ENCODE measurements around the gene FOXL1.

Gene FOXL1

GRCh38 chr16:86550281-86550680 is 28.1 kb upstream of the FOXL1 start:
- Histone ChIP-seq H3K18ac (ENCODE audit: low read length) (no peak overlapping the region), H3K27ac (ENCODE audit: low read depth, low read length) (no peak overlapping the region), H2AK5ac (ENCODE audit: low read length) (no peak overlapping the region), H4K5ac (ENCODE audit: low read length) (no peak overlapping the region), H3K4me3 (ENCODE audit: low read length) (no peak overlapping the region), H2BK15ac (replicated peaks; ENCODE audit: low read depth) (no peak overlapping the region), H3K23ac (ENCODE audit: low read length) (no peak overlapping the region), H2BK5ac (ENCODE audit: low read length) (no peak overlapping the region), H3K4me2 (ENCODE audit: low read length) (no peak overlapping the region), H3K79me2 (ENCODE audit: control insufficient read depth, insufficient read depth, low read length) (no peaks in the 10 kb centered on the region), H3K79me1 (ENCODE audit: low read length) (peaks cover 2% of the 10 kb centered on the region), H2BK120ac (ENCODE audit: low read depth, low read length) (no peak overlapping the region), H3K4ac (ENCODE audit: low read depth, low read length) (no peak overlapping the region), H3K36me3 (ENCODE audit: control insufficient read depth, insufficient read depth, low read length) (no peaks in the 10 kb centered on the region), H3K9ac (ENCODE audit: low read length) (no peak overlapping the region), H3K56ac (ENCODE audit: low read length) (no peak overlapping the region), H4K8ac (ENCODE audit: low read depth, low read length) (no peak overlapping the region), H3K4me1 (ENCODE audit: control insufficient read depth, low read depth, low read length) (no peaks in the 10 kb centered on the region), H3K27me3 (ENCODE audit: insufficient read depth, low read length, poor library complexity) (no peaks in the 10 kb centered on the region)
- WGBS (ENCODE audit: extremely low coverage, insufficient coverage, low lambda C conversion rate), result no CpG with 5 or more reads among the region's 5 CpGs
- no peak for DNase-seq

- Histone ChIP-seq H3K18ac (ENCODE audit: low read length) (no peak overlapping the region), H2BK5ac (ENCODE audit: low read length) (no peak overlapping the region), H3K56ac (ENCODE audit: low read length) (no peak overlapping the region), H3K9ac (ENCODE audit: low read length) (no peak overlapping the region), H3K4me1 (ENCODE audit: control insufficient read depth, low read depth, low read length) (no peaks in the 10 kb centered on the region), H4K8ac (ENCODE audit: low read depth, low read length) (no peak overlapping the region), H2BK120ac (ENCODE audit: low read depth, low read length) (no peak overlapping the region), H3K36me3 (ENCODE audit: control insufficient read depth, insufficient read depth, low read length) (no peaks in the 10 kb centered on the region), H3K27me3 (ENCODE audit: insufficient read depth, low read length, poor library complexity) (no peaks in the 10 kb centered on the region), H3K79me1 (ENCODE audit: low read length) (peaks cover 2% of the 10 kb centered on the region), H2AK5ac (ENCODE audit: low read length) (no peak overlapping the region), H3K23ac (ENCODE audit: low read length) (no peak overlapping the region), H2BK15ac (replicated peaks; ENCODE audit: low read depth) (no peak overlapping the region), H3K4me2 (ENCODE audit: low read length) (no peak overlapping the region), H3K4ac (ENCODE audit: low read depth, low read length) (no peak overlapping the region), H4K5ac (ENCODE audit: low read length) (no peak overlapping the region), H3K27ac (ENCODE audit: low read depth, low read length) (no peak overlapping the region), H3K79me2 (ENCODE audit: control insufficient read depth, insufficient read depth, low read length) (no peaks in the 10 kb centered on the region), H3K4me3 (ENCODE audit: low read length) (no peak overlapping the region)
- no CpG with 5 or more reads among the region's 22 CpGs for WGBS (ENCODE audit: extremely low coverage, insufficient coverage, low lambda C conversion rate)
- no peak for DNase-seq
These were observed 25.0 kb upstream of the FOXL1 start for GRCh38 chr16:86553356-86553755.

DNA sequence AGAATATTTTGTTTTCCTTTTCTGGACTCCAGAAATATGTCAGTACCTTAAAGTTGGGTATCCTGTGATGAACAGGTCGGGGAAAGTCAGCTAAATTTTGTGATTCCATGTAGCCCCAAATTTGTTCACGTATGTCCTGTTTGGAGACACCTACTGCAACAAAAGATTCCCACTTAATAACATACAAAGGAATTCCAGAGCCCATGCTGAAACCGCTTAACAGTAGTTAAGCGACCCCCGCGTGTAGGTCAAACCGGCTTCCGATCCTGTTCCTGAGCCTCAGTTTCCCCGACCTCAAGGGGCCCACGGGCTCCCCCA is 23.8 kb upstream of the FOXL1 start:
- Histone ChIP-seq H3K36me3 (ENCODE audit: control insufficient read depth, insufficient read depth, low read length) (no peaks in the 10 kb centered on the region), H4K8ac (ENCODE audit: low read depth, low read length) (peak overlapping the region; percentile 95), H3K4me1 (ENCODE audit: control insufficient read depth, low read depth, low read length) (no peaks in the 10 kb centered on the region), H2BK5ac (ENCODE audit: low read length) (no peak overlapping the region), H3K23ac (ENCODE audit: low read length) (no peak overlapping the region), H3K27me3 (ENCODE audit: insufficient read depth, low read length, poor library complexity) (no peaks in the 10 kb centered on the region), H3K18ac (ENCODE audit: low read length) (peak overlapping the region; percentile 45), H4K5ac (ENCODE audit: low read length) (no peak overlapping the region), H2AK5ac (ENCODE audit: low read length) (no peak overlapping the region), H3K9ac (ENCODE audit: low read length) (peak overlapping the region; percentile 73), H3K4me2 (ENCODE audit: low read length) (peak overlapping the region; percentile 93), H2BK120ac (ENCODE audit: low read depth, low read length) (no peak overlapping the region), H3K4me3 (ENCODE audit: low read length) (peak overlapping the region; percentile 58), H2BK15ac (replicated peaks; ENCODE audit: low read depth) (no peak overlapping the region), H3K56ac (ENCODE audit: low read length) (peak overlapping the region; percentile 85), H3K79me2 (ENCODE audit: control insufficient read depth, insufficient read depth, low read length) (no peaks in the 10 kb centered on the region), H3K79me1 (ENCODE audit: low read length) (peaks cover 2% of the 10 kb centered on the region), H3K27ac (ENCODE audit: low read depth, low read length) (peak overlapping the region; percentile 6), H3K4ac (ENCODE audit: low read depth, low read length) (peak overlapping the region; percentile 61)
- no CpG with 5 or more reads among the region's 10 CpGs for WGBS (ENCODE audit: extremely low coverage, insufficient coverage, low lambda C conversion rate)
- DNase-seq, result peak; percentile 34

DNA sequence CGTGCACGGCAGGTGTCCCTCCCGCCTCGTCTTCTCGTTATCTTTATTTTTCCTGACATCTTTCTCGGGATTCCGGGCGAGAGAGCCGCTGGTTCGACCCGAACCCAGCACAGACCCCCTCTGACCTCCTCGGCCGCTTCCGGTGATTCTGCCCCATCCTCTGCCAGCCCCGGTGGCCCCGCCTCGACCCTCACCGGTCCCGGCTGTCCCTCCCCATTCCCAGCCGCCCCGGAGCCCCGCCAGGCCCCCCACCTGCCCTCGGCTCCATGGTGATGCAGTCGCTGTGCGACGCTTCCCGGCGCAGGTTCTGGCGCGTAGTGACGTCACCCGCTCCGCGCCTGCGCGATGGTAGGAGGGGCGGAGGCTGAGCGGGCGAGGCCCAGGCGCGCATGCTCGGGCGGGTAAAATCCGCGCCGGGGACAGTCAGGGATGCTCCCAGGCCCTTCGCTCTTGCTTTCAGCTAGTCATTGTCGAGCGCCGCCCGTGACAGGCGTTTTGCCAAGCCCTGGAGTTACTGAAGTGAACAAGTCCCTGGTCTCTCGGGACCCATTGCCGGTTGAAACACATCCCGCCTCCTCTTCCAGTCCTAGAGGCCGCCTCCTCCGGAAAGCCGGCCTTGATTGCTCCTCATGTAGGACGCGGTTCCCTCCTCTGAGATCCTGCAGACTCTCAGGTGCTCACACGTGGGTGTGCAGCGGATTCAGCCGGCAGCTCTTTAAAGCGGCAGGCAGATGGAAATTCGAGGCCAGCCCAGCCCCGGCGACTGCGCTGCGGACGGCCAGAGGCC is 23.2 kb upstream of the FOXL1 start, which contains the start of gene MTHFSD:
TSS of gene MTHFSD (minus strand) at position 319 of the 787 bp plus-strand sequence. CDS start at position 268, 51 bp downstream.
- peaks cover 2% of the 10 kb centered on the region for H3K79me1 ChIP-seq (ENCODE audit: low read length)
- H3K27me3 ChIP-seq (ENCODE audit: insufficient read depth, low read length, poor library complexity), result no peaks in the 10 kb centered on the region
- peak within 1 kb of the TSS; percentile 6 for H3K27ac ChIP-seq (ENCODE audit: low read depth, low read length)
- H3K4me1 ChIP-seq (ENCODE audit: control insufficient read depth, low read depth, low read length), result no peaks in the 10 kb centered on the region
- H3K56ac ChIP-seq (ENCODE audit: low read length), result peak within 1 kb of the TSS; percentile 85
- WGBS (ENCODE audit: extremely low coverage, insufficient coverage, low lambda C conversion rate), result no CpG with 5 or more reads among the region's 70 CpGs
- no peaks in the 10 kb centered on the region for H3K79me2 ChIP-seq (ENCODE audit: control insufficient read depth, insufficient read depth, low read length)
- H3K23ac ChIP-seq (ENCODE audit: low read length), result no peak within 1 kb of the TSS
- no peak within 1 kb of the TSS for H2BK120ac ChIP-seq (ENCODE audit: low read depth, low read length)
- peak within 1 kb of the TSS; percentile 95 for H4K8ac ChIP-seq (ENCODE audit: low read depth, low read length)
- no peak within 1 kb of the TSS for H2BK15ac ChIP-seq (replicated peaks; ENCODE audit: low read depth)
- peak within 1 kb of the TSS; percentile 61 for H3K4ac ChIP-seq (ENCODE audit: low read depth, low read length)
- peak; percentile 95 for DNase-seq
- H3K18ac ChIP-seq (ENCODE audit: low read length), result peak within 1 kb of the TSS; percentile 45
- peak within 1 kb of the TSS; percentile 58 for H3K4me3 ChIP-seq (ENCODE audit: low read length)
- H2BK5ac ChIP-seq (ENCODE audit: low read length), result no peak within 1 kb of the TSS
- H3K4me2 ChIP-seq (ENCODE audit: low read length), result peak within 1 kb of the TSS; percentile 93
- no peaks in the 10 kb centered on the region for H3K36me3 ChIP-seq (ENCODE audit: control insufficient read depth, insufficient read depth, low read length)
- H3K9ac ChIP-seq (ENCODE audit: low read length), result peak within 1 kb of the TSS; percentile 73
- no peak within 1 kb of the TSS for H4K5ac ChIP-seq (ENCODE audit: low read length)
- no peak within 1 kb of the TSS for H2AK5ac ChIP-seq (ENCODE audit: low read length)

GRCh38 chr16:86555704-86556075 is 22.7 kb upstream of the FOXL1 start:
- H3K18ac ChIP-seq (ENCODE audit: low read length), result no peak overlapping the region
- H3K79me2 ChIP-seq (ENCODE audit: control insufficient read depth, insufficient read depth, low read length), result no peaks in the 10 kb centered on the region
- no peak for DNase-seq
- H2BK15ac ChIP-seq (replicated peaks; ENCODE audit: low read depth), result no peak overlapping the region
- H3K27ac ChIP-seq (ENCODE audit: low read depth, low read length), result no peak overlapping the region
- peaks cover 2% of the 10 kb centered on the region for H3K79me1 ChIP-seq (ENCODE audit: low read length)
- H3K4me1 ChIP-seq (ENCODE audit: control insufficient read depth, low read depth, low read length), result no peaks in the 10 kb centered on the region
- no peaks in the 10 kb centered on the region for H3K27me3 ChIP-seq (ENCODE audit: insufficient read depth, low read length, poor library complexity)
- H3K9ac ChIP-seq (ENCODE audit: low read length), result peak overlapping the region; percentile 68
- H2BK5ac ChIP-seq (ENCODE audit: low read length), result no peak overlapping the region
- H3K23ac ChIP-seq (ENCODE audit: low read length), result no peak overlapping the region
- H4K8ac ChIP-seq (ENCODE audit: low read depth, low read length), result no peak overlapping the region
- no peaks in the 10 kb centered on the region for H3K36me3 ChIP-seq (ENCODE audit: control insufficient read depth, insufficient read depth, low read length)
- H3K4ac ChIP-seq (ENCODE audit: low read depth, low read length), result no peak overlapping the region
- H3K56ac ChIP-seq (ENCODE audit: low read length), result peak overlapping the region; percentile 77
- H2AK5ac ChIP-seq (ENCODE audit: low read length), result no peak overlapping the region
- peak overlapping the region; percentile 35 for H3K4me2 ChIP-seq (ENCODE audit: low read length)
- no peak overlapping the region for H4K5ac ChIP-seq (ENCODE audit: low read length)
- WGBS (ENCODE audit: extremely low coverage, insufficient coverage, low lambda C conversion rate), result no CpG with 5 or more reads among the region's 17 CpGs
- no peak overlapping the region for H2BK120ac ChIP-seq (ENCODE audit: low read depth, low read length)
- H3K4me3 ChIP-seq (ENCODE audit: low read length), result no peak overlapping the region

DNA sequence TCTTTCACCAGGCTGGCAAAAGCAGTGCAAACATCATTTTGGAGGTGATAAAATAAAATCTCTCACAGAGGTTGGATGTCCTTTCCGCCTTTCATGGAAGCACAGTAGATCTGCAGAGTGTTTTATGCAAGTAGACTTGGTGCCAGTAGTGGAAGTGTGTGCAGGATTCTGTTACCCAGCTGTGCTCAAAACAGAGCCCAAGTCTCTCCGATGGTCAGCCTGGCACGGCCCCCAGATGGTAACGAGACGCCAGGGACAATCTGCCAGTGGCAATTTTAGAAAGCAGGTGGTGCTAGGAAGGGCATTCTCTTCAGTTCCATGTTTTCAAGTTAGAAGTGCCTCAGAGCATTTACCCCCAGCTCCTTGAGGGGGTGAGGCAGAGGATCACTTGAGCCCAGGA is 21.8 kb upstream of the FOXL1 start:
- Histone ChIP-seq H2AK5ac (ENCODE audit: low read length) (no peak overlapping the region), H2BK15ac (replicated peaks; ENCODE audit: low read depth) (no peak overlapping the region), H4K8ac (ENCODE audit: low read depth, low read length) (no peak overlapping the region), H3K27ac (ENCODE audit: low read depth, low read length) (no peak overlapping the region), H3K9ac (ENCODE audit: low read length) (no peak overlapping the region), H4K5ac (ENCODE audit: low read length) (no peak overlapping the region), H3K4ac (ENCODE audit: low read depth, low read length) (no peak overlapping the region), H3K79me2 (ENCODE audit: control insufficient read depth, insufficient read depth, low read length) (no peaks in the 10 kb centered on the region), H3K23ac (ENCODE audit: low read length) (no peak overlapping the region), H3K56ac (ENCODE audit: low read length) (no peak overlapping the region), H2BK5ac (ENCODE audit: low read length) (no peak overlapping the region), H2BK120ac (ENCODE audit: low read depth, low read length) (no peak overlapping the region), H3K36me3 (ENCODE audit: control insufficient read depth, insufficient read depth, low read length) (no peaks in the 10 kb centered on the region), H3K4me1 (ENCODE audit: control insufficient read depth, low read depth, low read length) (no peaks in the 10 kb centered on the region), H3K4me3 (ENCODE audit: low read length) (no peak overlapping the region), H3K79me1 (ENCODE audit: low read length) (peaks cover 2% of the 10 kb centered on the region), H3K27me3 (ENCODE audit: insufficient read depth, low read length, poor library complexity) (no peaks in the 10 kb centered on the region), H3K4me2 (ENCODE audit: low read length) (no peak overlapping the region), H3K18ac (ENCODE audit: low read length) (no peak overlapping the region)
- WGBS (ENCODE audit: extremely low coverage, insufficient coverage, low lambda C conversion rate), result no CpG with 5 or more reads among the region's 5 CpGs
- DNase-seq, result no peak

All from mesendoderm (in vitro differentiated cells).